Measurements from ENCODE around the gene UBE2I. TPM values are rescaled to one million over a fixed set of nuclear protein-coding genes. Genes with fewer than 3 reads are reported as not detected.

UBE2I gene
- total RNA-seq, 4 donors from 2014 or later, result 54.1 to 119 (median 107) TPM

DNA sequence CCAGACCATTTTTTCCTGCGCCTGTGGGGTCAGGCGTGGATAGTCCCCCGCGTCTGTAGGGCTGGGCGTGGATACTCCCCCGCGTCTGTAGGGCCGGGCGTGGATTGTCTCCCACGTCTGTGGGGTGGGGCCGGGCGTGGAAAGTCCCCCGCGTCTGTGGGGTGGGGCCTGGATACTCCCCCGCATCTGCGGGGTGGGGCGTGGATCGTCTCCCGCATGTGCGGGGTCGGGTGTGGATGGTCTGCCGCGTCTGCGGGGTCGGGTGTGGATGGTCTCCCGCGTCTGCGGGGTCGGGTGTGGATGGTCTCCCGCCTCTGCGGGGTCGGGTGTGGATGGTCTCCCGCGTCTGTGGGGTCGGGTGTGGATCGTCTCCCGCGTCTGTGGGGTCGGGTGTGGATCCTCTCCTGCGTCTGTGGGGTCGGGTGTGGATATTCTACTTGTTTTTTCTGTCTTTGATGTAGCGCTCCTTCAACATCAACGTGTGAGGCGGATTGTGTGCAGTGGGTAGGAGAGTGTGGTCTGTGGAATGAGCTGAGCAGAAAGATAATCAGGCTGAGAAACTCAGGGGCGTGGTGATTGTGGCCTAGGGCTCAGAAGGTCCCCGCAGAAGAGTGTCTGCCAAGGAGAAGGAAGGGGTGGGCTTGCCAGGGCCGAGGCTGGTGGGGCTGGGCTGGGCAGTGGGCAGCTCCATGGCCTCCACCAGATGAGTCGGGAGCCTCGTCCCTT, 45.5 kb downstream of the UBE2I start:
- no peak overlapping the region for H3K4me3 ChIP-seq
- H3K27ac ChIP-seq, result no peak overlapping the region
- DNase-seq, result no peak
- no peaks in the 10 kb centered on the region for H3K27me3 ChIP-seq
- peaks cover 0 to 20% (median 0%) of the 10 kb centered on the region in 3 donors for H3K36me3 ChIP-seq
- TF ChIP-seq POLR2A (IDR thresholded peaks at IDR 0.05) (no peak), CTCF (IDR thresholded peaks at IDR 0.05) (no peak)
- peaks cover 0 to 25% (median 15%) of the 10 kb centered on the region in 4 donors for H3K4me1 ChIP-seq
- no peaks in the 10 kb centered on the region for H3K9me3 ChIP-seq

GRCh38 chr16:1355591-1355990, 46.2 kb downstream of the UBE2I start:
- H3K27me3 ChIP-seq, result no peaks in the 10 kb centered on the region
- no peaks in the 10 kb centered on the region for H3K9me3 ChIP-seq
- no peak for DNase-seq
- peaks cover 0 to 18% (median 0%) of the 10 kb centered on the region in 3 donors for H3K36me3 ChIP-seq
- TF ChIP-seq POLR2A (IDR thresholded peaks at IDR 0.05) (no peak), CTCF (IDR thresholded peaks at IDR 0.05) (no peak)
- H3K4me1 ChIP-seq, result peaks cover 0 to 19% (median 14%) of the 10 kb centered on the region in 4 donors
- no peak overlapping the region for H3K27ac ChIP-seq
- H3K4me3 ChIP-seq, result no peak overlapping the region

DNA sequence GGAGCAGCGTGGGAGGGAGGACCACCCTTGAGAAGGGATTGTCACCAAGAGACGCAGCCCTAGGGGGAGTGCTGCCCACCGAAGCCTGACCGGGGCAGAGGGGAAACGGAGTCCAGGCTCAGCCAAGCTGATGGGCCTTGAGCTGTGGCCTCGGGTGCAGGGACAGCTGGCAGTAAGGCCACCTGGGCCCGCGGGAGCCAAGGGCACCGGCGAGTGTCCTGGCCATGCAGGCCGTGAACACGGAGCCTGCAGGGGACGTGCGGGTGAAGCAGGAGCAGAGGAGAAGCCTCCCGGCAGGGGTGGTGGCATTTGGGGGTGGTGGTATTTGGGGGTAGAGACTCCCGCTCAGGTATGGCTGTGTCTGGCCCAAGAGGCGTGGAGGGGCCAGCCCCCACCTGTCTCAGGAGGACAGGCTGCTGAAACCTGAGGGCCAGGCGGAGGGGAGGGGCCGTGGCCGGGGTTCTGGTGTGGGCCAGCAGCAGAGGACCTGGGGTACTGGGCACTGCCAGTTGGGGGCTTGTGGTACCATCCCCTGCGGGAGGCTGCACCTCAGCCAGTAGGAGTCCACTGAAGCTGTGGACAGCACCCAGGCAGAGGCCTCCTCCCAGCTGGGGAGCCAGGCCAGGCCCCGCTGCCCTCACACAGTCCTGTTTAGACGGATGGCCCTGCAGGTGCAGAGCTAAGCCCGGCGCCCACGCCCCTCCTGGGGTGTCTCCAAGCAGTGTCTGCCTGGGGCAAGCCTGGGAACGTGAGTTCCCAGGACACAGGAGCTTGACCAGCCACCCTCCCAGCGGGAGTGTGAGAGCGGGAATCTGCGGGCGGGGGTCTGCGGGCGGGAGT, 46.8 kb downstream of the UBE2I start:
- no peak for DNase-seq
- Histone ChIP-seq H3K36me3 (peaks cover 0 to 22% (median 0%) of the 10 kb centered on the region in 3 donors), H3K4me3 (no peak overlapping the region), H3K27ac (no peak overlapping the region), H3K27me3 (no peaks in the 10 kb centered on the region), H3K9me3 (no peaks in the 10 kb centered on the region), H3K4me1 (peaks cover 0 to 12% (median 7%) of the 10 kb centered on the region in 4 donors)
- TF ChIP-seq POLR2A (IDR thresholded peaks at IDR 0.05) (no peak), CTCF (IDR thresholded peaks at IDR 0.05) (no peak)

DNA sequence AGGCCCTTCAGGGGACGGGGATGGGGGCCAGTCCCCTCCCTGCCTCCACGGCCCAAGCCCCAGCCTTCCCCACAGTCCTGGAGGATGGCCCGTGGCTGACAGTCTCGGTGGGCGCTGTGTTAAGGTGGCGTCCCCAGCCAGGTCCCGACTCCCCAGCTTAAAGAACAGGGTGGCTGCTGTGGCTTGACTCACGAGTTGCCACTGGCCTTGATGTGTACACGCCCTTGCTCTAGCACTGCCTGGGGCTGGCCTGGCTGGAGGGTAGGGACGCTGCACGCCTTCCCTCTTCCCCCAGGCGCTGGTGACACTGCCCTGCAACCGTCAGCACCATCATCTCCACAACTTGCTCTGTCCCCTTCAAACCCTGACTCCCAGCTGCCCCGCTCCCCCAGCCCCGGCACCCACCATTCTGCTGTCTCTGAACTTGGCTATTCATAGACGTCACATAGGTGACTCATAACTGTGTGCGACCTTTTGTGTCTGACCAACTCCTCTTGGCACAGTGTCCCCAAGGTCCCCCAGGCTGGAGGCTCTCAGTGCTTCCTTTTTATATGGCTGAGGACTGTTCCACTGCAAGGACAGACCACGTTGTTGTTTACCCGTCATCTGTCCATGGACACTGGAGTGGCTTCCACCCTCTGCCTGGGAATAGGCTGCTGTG, 48.6 kb downstream of the UBE2I start:
- H3K36me3 ChIP-seq, result peaks cover 0 to 40% (median 0%) of the 10 kb centered on the region in 3 donors
- H3K27me3 ChIP-seq, result no peaks in the 10 kb centered on the region
- H3K4me3 ChIP-seq, result no peak overlapping the region
- TF ChIP-seq CTCF (IDR thresholded peaks at IDR 0.05), result no peak
- TF ChIP-seq POLR2A (IDR thresholded peaks at IDR 0.05), result no peak
- H3K4me1 ChIP-seq, result peaks cover 0 to 2% (median 0%) of the 10 kb centered on the region in 4 donors
- no peaks in the 10 kb centered on the region for H3K9me3 ChIP-seq
- no peak for DNase-seq
- no peak overlapping the region for H3K27ac ChIP-seq

DNA sequence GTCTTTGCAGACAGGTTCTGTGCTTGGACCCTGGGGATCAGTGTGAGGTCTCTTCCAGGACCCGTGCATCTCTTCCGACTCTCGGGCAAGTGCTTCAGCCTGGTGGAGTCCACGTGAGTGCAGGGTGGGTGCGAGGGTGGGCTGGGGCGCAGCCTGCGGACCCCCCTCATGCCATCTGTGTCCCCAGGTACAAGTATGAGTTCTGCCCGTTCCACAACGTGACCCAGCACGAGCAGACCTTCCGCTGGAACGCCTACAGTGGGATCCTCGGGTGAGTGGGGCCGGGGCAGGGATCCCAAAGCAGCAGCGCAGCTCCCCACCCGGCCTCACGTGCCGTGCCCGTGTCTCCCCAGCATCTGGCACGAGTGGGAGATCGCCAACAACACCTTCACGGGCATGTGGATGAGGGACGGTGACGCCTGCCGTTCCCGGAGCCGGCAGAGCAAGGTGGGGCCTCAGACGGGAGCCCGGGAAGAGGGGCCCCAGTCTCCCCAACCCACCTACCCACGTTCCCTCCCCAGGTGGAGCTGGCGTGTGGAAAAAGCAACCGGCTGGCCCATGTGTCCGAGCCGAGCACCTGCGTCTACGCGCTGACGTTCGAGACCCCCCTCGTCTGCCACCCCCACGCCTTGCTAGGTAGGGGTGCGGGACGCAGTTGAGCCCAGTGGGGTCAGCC, 52.4 kb downstream of the UBE2I start:
- H3K9me3 ChIP-seq, result no peaks in the 10 kb centered on the region
- TF ChIP-seq CTCF (IDR thresholded peaks at IDR 0.05), result no peak
- no peak for TF ChIP-seq POLR2A (IDR thresholded peaks at IDR 0.05)
- no peak for DNase-seq
- H3K36me3 ChIP-seq, result peaks cover 0 to 77% (median 0%) of the 10 kb centered on the region in 3 donors
- H3K4me3 ChIP-seq, result no peak overlapping the region
- no peaks in the 10 kb centered on the region for H3K4me1 ChIP-seq
- no peak overlapping the region for H3K27ac ChIP-seq
- H3K27me3 ChIP-seq, result no peaks in the 10 kb centered on the region

Data from Peyer's patch (tissue), 4 donors.